HEK293 (cell line): ENCODE data around the gene SF3B2.
A peak's percentile ranks its signal among the peaks of the same experiment; 100 is the strongest.

Experiments
- CTCF ChIA-PET: fragments of 350-600 bp; formaldehyde crosslinking; extraction: SDS; loops from one replicate; lab custom pipeline; 2021; ENCODE audit warnings: antibody characterized with exemption; lab: Yijun Ruan, JAX
- POLR2A ChIA-PET: fragments of 300-600 bp; formaldehyde crosslinking; extraction: SDS; loops from one replicate; lab custom pipeline; 2020; ENCODE audit warnings: antibody characterized with exemption, inconsistent platforms; lab: Yijun Ruan, JAX
- H3K27ac ChIP-seq: fragments of 200-500 bp; sonication (Bioruptor generic); 2 replicates; pipeline ENCODE4 v1.5.1; 2014; ENCODE audit warnings: low read depth, low read length, control low read depth, inconsistent platforms; ENCODE audit errors: extremely low read depth
- H3K36me3 ChIP-seq, 2 experiments: fragments of 200-500 bp in 1 of 2; sonication (Bioruptor generic) in 1 of 2; 1 replicate in 1 of 2; 2 replicates in 1 of 2; pipeline ENCODE4 v1.5.1; 2014 to 2017; ENCODE audit warnings: inconsistent platforms in 2 of 2, low read length in 2 of 2; ENCODE audit not compliant: control insufficient read depth in 2 of 2, insufficient read depth in 1 of 2
- H3K4me1 ChIP-seq: fragments of 200-500 bp; sonication (Bioruptor generic); 2 replicates; pipeline ENCODE4 v1.5.1; 2014; ENCODE audit warnings: mild to moderate bottlenecking, low read length, inconsistent platforms; ENCODE audit not compliant: control insufficient read depth, insufficient read depth
- H3K4me3 ChIP-seq: 2 replicates; pipeline ENCODE4 v1.5.1; 2011; ENCODE audit warnings: low read depth, mild to moderate bottlenecking, control low read depth, low read length, moderate library complexity
- H3K9me3 ChIP-seq: fragments of 200-500 bp; sonication (Bioruptor generic); 2 replicates; pipeline ENCODE4 v1.5.1; 2014; ENCODE audit warnings: low read depth, low read length, inconsistent platforms; ENCODE audit not compliant: control insufficient read depth, insufficient read depth
- CTCF ChIP-seq: fragments of 450-650 bp; formaldehyde crosslinking; IDR thresholded peaks from 2 replicates; pipeline ENCODE4 v1.5.1; 2016; ENCODE audit warnings: missing biosample characterization, missing genetic modification characterization
- HIC1 ChIP-seq: fragments of 450-650 bp; formaldehyde crosslinking; IDR thresholded peaks from 2 replicates; pipeline ENCODE4 v1.5.1; 2016; ENCODE audit warnings: missing biosample characterization, missing genetic modification characterization
- KLF10 ChIP-seq: fragments of 450-650 bp; IDR thresholded peaks from 2 replicates; pipeline ENCODE4 v1.5.1; 2018; ENCODE audit warnings: missing biosample characterization, mild to moderate bottlenecking, missing genetic modification characterization
- MYNN ChIP-seq: fragments of 450-650 bp; formaldehyde crosslinking; IDR thresholded peaks from 2 replicates; pipeline ENCODE4 v1.5.1; 2016; ENCODE audit warnings: missing biosample characterization, missing genetic modification characterization, borderline replicate concordance
- OSR2 ChIP-seq: fragments of 450-650 bp; formaldehyde crosslinking; IDR thresholded peaks from 2 replicates; pipeline ENCODE4 v1.5.1; 2016; ENCODE audit warnings: missing biosample characterization, missing genetic modification characterization
- OVOL3 ChIP-seq: fragments of 450-650 bp; formaldehyde crosslinking; IDR thresholded peaks from 2 replicates; pipeline ENCODE4 v1.5.1; 2016; ENCODE audit warnings: missing biosample characterization, missing genetic modification characterization
- TSHZ1 ChIP-seq: fragments of 450-650 bp; formaldehyde crosslinking; IDR thresholded peaks from 2 replicates; pipeline ENCODE4 v1.5.1; 2016; ENCODE audit warnings: missing biosample characterization, missing genetic modification characterization, borderline replicate concordance
- ZBTB11 ChIP-seq: fragments of 450-650 bp; formaldehyde crosslinking; conservative IDR thresholded peaks from 2 replicates; pipeline ENCODE4 v1.5.1; 2016; ENCODE audit warnings: low read depth, missing biosample characterization, missing genetic modification characterization
- ZBTB48 ChIP-seq: fragments of 450-650 bp; formaldehyde crosslinking; IDR thresholded peaks from 2 replicates; pipeline ENCODE4 v1.5.1; 2016; ENCODE audit warnings: missing biosample characterization, missing genetic modification characterization
- ZNF274 ChIP-seq, 2 experiments: fragments of 200-500 bp in 1 of 2; fragments of 450-650 bp in 1 of 2; sonication (Bioruptor generic) in 1 of 2; formaldehyde crosslinking in 1 of 2; IDR thresholded peaks; 2 replicates each; pipeline versions ENCODE4 v1.5.1 to v1.6.1; 2014 to 2016; ENCODE audit warnings: borderline replicate concordance in 1 of 2, inconsistent platforms in 1 of 2, low read length in 1 of 2, missing biosample characterization in 1 of 2, missing genetic modification characterization in 1 of 2
- ZNF600 ChIP-seq: fragments of 450-650 bp; formaldehyde crosslinking; IDR thresholded peaks from 2 replicates; pipeline ENCODE4 v1.5.1; 2016; ENCODE audit warnings: missing biosample characterization, missing genetic modification characterization
- ZNF610 ChIP-seq: fragments of 450-650 bp; formaldehyde crosslinking; IDR thresholded peaks from 2 replicates; pipeline ENCODE4 v1.5.1; 2016; ENCODE audit warnings: missing biosample characterization, missing genetic modification characterization, borderline replicate concordance
- ZNF654 ChIP-seq: fragments of 450-650 bp; formaldehyde crosslinking; IDR thresholded peaks from 2 replicates; pipeline ENCODE4 v1.5.1; 2016; ENCODE audit warnings: low read depth, missing biosample characterization, missing genetic modification characterization
- ZXDB ChIP-seq: fragments of 450-650 bp; formaldehyde crosslinking; IDR thresholded peaks from 2 replicates; pipeline ENCODE4 v1.5.1; 2016; ENCODE audit warnings: missing biosample characterization, missing genetic modification characterization

SF3B2 gene

GRCh38 chr11:66067640-66068039 is 15.5 kb downstream of the SF3B2 start (continued):
- TF ChIP-seq ZBTB11 (tag by site-specific recombination) (no peak), MYNN (tag by site-specific recombination) (no peak), KLF10 (tag by site-specific recombination) (no peak)

GRCh38 chr11:66068154-66068821 is 16.1 kb downstream of the SF3B2 start:
- Histone ChIP-seq H3K4me1 (no peaks in the 10 kb centered on the region; the same call in none of the 2 replicates), H3K36me3 (peaks cover 11 to 71% of the 10 kb centered on the region in 2 experiments), H3K27ac (0 out of 2 replicates have a peak overlapping the region, but pooled peaks have one; percentile 81)

More at GRCh38 chr11:66068154-66068821, 16.1 kb downstream of the SF3B2 start:
- H3K4me3 ChIP-seq, result no peak overlapping the region
- H3K9me3 ChIP-seq, result no peaks in the 10 kb centered on the region
- ChIA-PET POLR2A (interaction anchor here (0.6 to 1.8 kb wide), 5 partner anchors 9 to 51 kb away, joined by 3 to 10 read pairs (median 4); partner anchors contain the start of gene SF3B2), CTCF (interaction anchor here (0.5 to 5.4 kb wide), 41 partner anchors 8 to 472 kb away, joined by 3 to 61 read pairs (median 4); partner anchors contain the start of genes CATSPER1, KCNK7 and SF3B2)
- peak; percentile 30; the same call in 1 of the 2 replicates for TF ChIP-seq ZXDB
- TF ChIP-seq CTCF, result peak; percentile 67
- TF ChIP-seq ZNF274 (IDR thresholded peaks at IDR 0.05; ENCODE audit: low read length), result no peak
- no peak for TF ChIP-seq ZNF274 (tag by site-specific recombination; IDR thresholded peaks at IDR 0.05; ENCODE audit: borderline replicate concordance)
- TF ChIP-seq ZNF600, result peak; percentile 20; the same call in 1 of the 2 replicates
- TF ChIP-seq OSR2 (tag by site-specific recombination), result peak; percentile 27; the same call in 1 of the 2 replicates
- TF ChIP-seq HIC1, result 0 out of 2 replicates have a peak, but pooled peaks have one; percentile 15
- no peak for TF ChIP-seq OVOL3 (tag by site-specific recombination)
- peak; percentile 30; the same call in 1 of the 2 replicates for TF ChIP-seq ZBTB48
- peak; percentile 61 for TF ChIP-seq ZNF654 (tag by site-specific recombination)
- no peak for TF ChIP-seq ZNF610
- no peak for TF ChIP-seq TSHZ1 (tag by site-specific recombination)
- TF ChIP-seq, all 188 proteins: peak for 7
